ENCODE measurements around the gene ZNF80.

DNA sequence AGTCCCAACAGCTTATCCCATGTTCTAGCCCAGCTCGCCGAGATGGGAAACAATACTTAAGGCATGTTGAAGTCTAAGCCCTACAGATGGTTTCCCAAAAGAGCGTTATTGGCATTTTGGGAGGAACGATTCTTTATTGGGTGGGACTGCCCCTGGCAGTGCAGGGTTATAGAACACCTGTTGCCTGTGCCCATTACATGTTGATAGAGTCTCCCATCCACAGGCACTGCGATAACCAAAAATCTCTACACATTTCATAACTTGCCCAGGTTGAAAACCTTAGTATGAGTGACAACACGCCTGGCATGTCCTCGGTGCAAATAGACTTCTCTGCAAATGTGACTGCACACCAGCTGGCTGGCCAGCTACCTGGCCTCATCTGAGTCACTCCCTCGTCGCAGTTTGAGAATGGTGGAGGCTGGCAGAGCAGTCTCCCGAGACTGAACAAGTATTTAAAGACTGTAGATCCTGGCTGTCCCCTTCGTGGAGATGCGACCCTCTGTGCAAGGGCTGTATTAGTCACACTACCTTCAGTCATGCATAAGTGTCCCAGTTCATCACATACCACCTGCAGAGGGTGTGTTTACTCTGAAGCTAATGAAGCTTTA lies 18.7 kb downstream of the ZNF80 start:
- TF ChIP-seq CTCF (conservative IDR thresholded peaks at IDR 0.05 in 1 of 2, IDR thresholded peaks at IDR 0.05 in 1 of 2; ENCODE audit: extremely low read depth in 1 of 2, insufficient read depth in 1 of 2, low read depth in 1 of 2, low read length in 2 of 2) (no peak), EZH2 (IDR thresholded peaks at IDR 0.05; ENCODE audit: borderline replicate concordance, low read length) (no peak)
